HL-60 (cell line): ENCODE results near the gene FREM1.

Source experiments
- DNase-seq, 2 experiments: peaks; one replicate each; pipeline ENCODE4 v3.0.0-alpha.2; 2010 to 2020; ENCODE audit warnings: low read depth in 1 of 2, low spot score in 1 of 2
- H3K27ac ChIP-seq: fragments of 250-450 bp; sonication (Bioruptor Pico); replicated peaks from 2 replicates; pipeline ENCODE4 v1.5.1; 2020; ENCODE audit warnings: mild to moderate bottlenecking, moderate library complexity
- H3K27me3 ChIP-seq: fragments of 250-450 bp; sonication (Bioruptor Pico); 2 replicates; pipeline ENCODE4 v1.5.1; 2021; ENCODE audit warnings: mild to moderate bottlenecking, moderate library complexity; ENCODE audit not compliant: insufficient read depth, poor library complexity, severe bottlenecking
- H3K4me3 ChIP-seq: replicated peaks from 2 replicates; pipeline ENCODE4 v1.5.1; 2011; ENCODE audit warnings: mild to moderate bottlenecking, control low read depth, low read length; ENCODE audit not compliant: insufficient read depth
- CTCF ChIP-seq: IDR thresholded peaks from one replicate; pipeline ENCODE4 v1.5.1; 2011; ENCODE audit warnings: low read length, control low read depth, inconsistent platforms; ENCODE audit not compliant: insufficient read depth
- GABPA ChIP-seq: IDR thresholded peaks from 2 replicates; pipeline ENCODE4 v1.6.1; 2012; ENCODE audit warnings: low read depth
- POLR2AphosphoS5 ChIP-seq: IDR thresholded peaks from 2 replicates; pipeline ENCODE4 v1.6.1; 2012; ENCODE audit warnings: low read depth
- SPI1 ChIP-seq: IDR thresholded peaks from 2 replicates; pipeline ENCODE4 v1.6.1; 2012; ENCODE audit warnings: low read depth, mild to moderate bottlenecking, borderline replicate concordance
- TF ChIP-seq, protein P1 (sequence below): IDR thresholded peaks from 2 replicates; pipeline ENCODE4 v1.6.1; 2012; ENCODE audit warnings: low read depth; ENCODE audit not compliant: insufficient replicate concordance

Gene FREM1

DNA sequence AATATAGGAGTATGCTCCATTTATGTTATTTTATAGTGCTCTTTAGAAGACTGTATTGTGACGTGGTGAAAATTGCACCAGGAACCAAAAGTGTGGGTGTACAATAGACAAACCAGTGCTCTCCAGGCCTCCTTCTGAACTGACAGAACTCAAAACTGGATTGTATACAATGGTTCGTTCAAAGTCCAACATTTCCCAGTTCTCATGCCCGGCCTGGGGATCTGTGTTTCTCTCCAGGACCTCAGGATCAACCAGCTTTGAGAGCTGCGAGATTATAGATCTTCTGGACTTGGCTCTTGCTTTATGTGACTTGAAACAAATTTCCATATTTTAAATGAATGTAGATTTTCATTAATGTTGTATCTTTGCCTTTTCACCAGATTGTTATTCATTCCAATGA, 126.9 kb downstream of the FREM1 start:
- H3K27ac ChIP-seq, result no peak overlapping the region
- no peak overlapping the region for H3K4me3 ChIP-seq
- no peak for DNase-seq
- TF ChIP-seq GABPA (no peak), POLR2AphosphoS5 (no peak), SPI1 (no peak), CTCF (no peak)
- TF ChIP-seq, protein P1, sequence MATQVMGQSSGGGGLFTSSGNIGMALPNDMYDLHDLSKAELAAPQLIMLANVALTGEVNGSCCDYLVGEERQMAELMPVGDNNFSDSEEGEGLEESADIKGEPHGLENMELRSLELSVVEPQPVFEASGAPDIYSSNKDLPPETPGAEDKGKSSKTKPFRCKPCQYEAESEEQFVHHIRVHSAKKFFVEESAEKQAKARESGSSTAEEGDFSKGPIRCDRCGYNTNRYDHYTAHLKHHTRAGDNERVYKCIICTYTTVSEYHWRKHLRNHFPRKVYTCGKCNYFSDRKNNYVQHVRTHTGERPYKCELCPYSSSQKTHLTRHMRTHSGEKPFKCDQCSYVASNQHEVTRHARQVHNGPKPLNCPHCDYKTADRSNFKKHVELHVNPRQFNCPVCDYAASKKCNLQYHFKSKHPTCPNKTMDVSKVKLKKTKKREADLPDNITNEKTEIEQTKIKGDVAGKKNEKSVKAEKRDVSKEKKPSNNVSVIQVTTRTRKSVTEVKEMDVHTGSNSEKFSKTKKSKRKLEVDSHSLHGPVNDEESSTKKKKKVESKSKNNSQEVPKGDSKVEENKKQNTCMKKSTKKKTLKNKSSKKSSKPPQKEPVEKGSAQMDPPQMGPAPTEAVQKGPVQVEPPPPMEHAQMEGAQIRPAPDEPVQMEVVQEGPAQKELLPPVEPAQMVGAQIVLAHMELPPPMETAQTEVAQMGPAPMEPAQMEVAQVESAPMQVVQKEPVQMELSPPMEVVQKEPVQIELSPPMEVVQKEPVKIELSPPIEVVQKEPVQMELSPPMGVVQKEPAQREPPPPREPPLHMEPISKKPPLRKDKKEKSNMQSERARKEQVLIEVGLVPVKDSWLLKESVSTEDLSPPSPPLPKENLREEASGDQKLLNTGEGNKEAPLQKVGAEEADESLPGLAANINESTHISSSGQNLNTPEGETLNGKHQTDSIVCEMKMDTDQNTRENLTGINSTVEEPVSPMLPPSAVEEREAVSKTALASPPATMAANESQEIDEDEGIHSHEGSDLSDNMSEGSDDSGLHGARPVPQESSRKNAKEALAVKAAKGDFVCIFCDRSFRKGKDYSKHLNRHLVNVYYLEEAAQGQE, result no peak
- H3K27me3 ChIP-seq, result no peaks in the 10 kb centered on the region

GRCh38 chr9:14782286-14783051, 127.8 kb downstream of the FREM1 start:
- Histone ChIP-seq H3K27me3 (no peaks in the 10 kb centered on the region), H3K4me3 (no peak overlapping the region), H3K27ac (no peak overlapping the region)
- TF ChIP-seq GABPA (no peak), SPI1 (no peak), POLR2AphosphoS5 (no peak), CTCF (no peak)
- TF ChIP-seq, protein P1, result no peak
- no peak for DNase-seq

DNA sequence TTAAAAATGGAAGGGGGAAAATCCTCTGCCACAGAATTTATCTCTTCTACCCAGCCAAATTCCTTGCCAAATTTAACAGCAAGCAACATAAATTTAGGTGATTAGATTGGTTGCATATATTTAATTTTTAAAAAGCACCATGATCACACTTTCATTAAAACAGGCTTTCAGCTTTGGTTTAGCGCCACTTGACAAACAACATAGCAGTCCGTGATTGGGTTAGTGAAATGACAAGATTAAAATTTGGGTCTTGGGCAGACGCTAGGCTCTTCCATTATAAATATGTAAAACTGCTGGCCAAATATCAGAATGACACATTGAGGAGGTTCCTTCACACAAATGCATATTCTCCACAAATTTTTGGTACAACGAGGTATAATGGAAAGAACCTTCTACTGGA, 129.5 kb downstream of the FREM1 start:
- H3K4me3 ChIP-seq, result no peak overlapping the region
- H3K27ac ChIP-seq, result no peak overlapping the region
- no peaks in the 10 kb centered on the region for H3K27me3 ChIP-seq
- TF ChIP-seq POLR2AphosphoS5 (no peak), GABPA (no peak), SPI1 (no peak), CTCF (no peak)
- TF ChIP-seq, protein P1, result no peak
- DNase-seq, result no peak
